Amniotic epithelial cell (primary cell): Measurements from ENCODE around the gene FOS.

Source experiments
- DNase-seq: peaks from one replicate; pipeline ENCODE4 v3.0.0-alpha.2; 2010; ENCODE audit warnings: low read depth

Gene FOS

GRCh38 chr14:75277008-75277814 lies 1.4 kb upstream of the FOS start:
- peak; percentile 94 for DNase-seq

GRCh38 chr14:75277815-75278421 lies 710 bp upstream of the FOS start:
- DNase-seq: peak; percentile 50

GRCh38 chr14:75279153-75279762 lies 630 bp downstream of the FOS start:
- peak; percentile 67 for DNase-seq

- peak; percentile 21 for DNase-seq
These were observed 1.2 kb downstream of the FOS start for GRCh38 chr14:75279763-75280290.

GRCh38 chr14:75280291-75280830 lies 1.7 kb downstream of the FOS start:
- peak; percentile 25 for DNase-seq

- no peak for DNase-seq
These were observed 2.4 kb downstream of the FOS start for GRCh38 chr14:75280831-75281653.

- no peak for DNase-seq
These were observed 3.0 kb downstream of the FOS start for GRCh38 chr14:75281654-75282019.

- DNase-seq: peak; percentile 23
These were observed 3.5 kb downstream of the FOS start for GRCh38 chr14:75282170-75282554.

- DNase-seq: peak; percentile 63
These were observed 4.0 kb downstream of the FOS start for GRCh38 chr14:75282555-75283161.

- peak; percentile 73 for DNase-seq
These were observed 4.7 kb downstream of the FOS start for GRCh38 chr14:75283162-75283832.

- DNase-seq: peak; percentile 69
These were observed 5.4 kb downstream of the FOS start for GRCh38 chr14:75283833-75284563.

- DNase-seq: no peak
These were observed 6.7 kb downstream of the FOS start for GRCh38 chr14:75285331-75285730.

GRCh38 chr14:75286313-75286712 lies 7.7 kb downstream of the FOS start:
- DNase-seq: no peak

- no peak for DNase-seq
These were observed 11.3 kb downstream of the FOS start for GRCh38 chr14:75289840-75290388.

GRCh38 chr14:75290851-75291250 lies 12.2 kb downstream of the FOS start:
- no peak for DNase-seq

- no peak for DNase-seq
These were observed 12.7 kb downstream of the FOS start for GRCh38 chr14:75291331-75291730.

GRCh38 chr14:75292101-75292563 lies 13.5 kb downstream of the FOS start:
- DNase-seq: no peak

- DNase-seq: no peak
These were observed 14.3 kb downstream of the FOS start for GRCh38 chr14:75292886-75293285.

GRCh38 chr14:75293920-75294648 lies 15.5 kb downstream of the FOS start:
- DNase-seq: peak; percentile 95
